GM10266 (cell line): ENCODE results near the gene NACC2.

Source experiments
- DNase-seq: peaks from one replicate; pipeline ENCODE4 v3.0.0; 2012; ENCODE audit errors: extremely low spot score
- TF ChIP-seq, protein P1 (sequence below): IDR thresholded peaks from 2 replicates; pipeline ENCODE4 v1.5.1; 2012; ENCODE audit warnings: mild to moderate bottlenecking, low read depth; ENCODE audit not compliant: control insufficient read depth, insufficient read depth; ENCODE audit errors: missing control alignments

NACC2 gene

DNA sequence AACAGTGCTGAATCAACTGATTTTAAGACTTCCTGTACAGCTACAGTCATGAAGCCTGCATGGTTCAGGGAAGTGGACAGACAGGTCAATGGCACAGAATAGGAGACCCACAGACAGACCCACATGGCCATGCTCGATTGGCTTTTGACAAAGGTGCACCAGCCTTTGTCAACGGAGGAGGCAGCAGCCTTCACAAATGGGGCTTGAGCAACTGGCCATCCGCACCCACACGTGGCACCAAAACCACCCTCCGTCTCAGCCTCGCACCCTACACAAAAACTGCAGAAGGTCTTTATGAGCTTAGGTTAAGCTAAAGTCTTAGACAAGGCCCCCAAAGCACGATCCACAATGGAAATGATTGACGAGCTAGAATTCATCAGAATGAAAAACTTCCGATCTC, 74.4 kb downstream of the NACC2 start:
- TF ChIP-seq, protein P1, sequence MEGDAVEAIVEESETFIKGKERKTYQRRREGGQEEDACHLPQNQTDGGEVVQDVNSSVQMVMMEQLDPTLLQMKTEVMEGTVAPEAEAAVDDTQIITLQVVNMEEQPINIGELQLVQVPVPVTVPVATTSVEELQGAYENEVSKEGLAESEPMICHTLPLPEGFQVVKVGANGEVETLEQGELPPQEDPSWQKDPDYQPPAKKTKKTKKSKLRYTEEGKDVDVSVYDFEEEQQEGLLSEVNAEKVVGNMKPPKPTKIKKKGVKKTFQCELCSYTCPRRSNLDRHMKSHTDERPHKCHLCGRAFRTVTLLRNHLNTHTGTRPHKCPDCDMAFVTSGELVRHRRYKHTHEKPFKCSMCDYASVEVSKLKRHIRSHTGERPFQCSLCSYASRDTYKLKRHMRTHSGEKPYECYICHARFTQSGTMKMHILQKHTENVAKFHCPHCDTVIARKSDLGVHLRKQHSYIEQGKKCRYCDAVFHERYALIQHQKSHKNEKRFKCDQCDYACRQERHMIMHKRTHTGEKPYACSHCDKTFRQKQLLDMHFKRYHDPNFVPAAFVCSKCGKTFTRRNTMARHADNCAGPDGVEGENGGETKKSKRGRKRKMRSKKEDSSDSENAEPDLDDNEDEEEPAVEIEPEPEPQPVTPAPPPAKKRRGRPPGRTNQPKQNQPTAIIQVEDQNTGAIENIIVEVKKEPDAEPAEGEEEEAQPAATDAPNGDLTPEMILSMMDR, result no peak
- no peak for DNase-seq

DNA sequence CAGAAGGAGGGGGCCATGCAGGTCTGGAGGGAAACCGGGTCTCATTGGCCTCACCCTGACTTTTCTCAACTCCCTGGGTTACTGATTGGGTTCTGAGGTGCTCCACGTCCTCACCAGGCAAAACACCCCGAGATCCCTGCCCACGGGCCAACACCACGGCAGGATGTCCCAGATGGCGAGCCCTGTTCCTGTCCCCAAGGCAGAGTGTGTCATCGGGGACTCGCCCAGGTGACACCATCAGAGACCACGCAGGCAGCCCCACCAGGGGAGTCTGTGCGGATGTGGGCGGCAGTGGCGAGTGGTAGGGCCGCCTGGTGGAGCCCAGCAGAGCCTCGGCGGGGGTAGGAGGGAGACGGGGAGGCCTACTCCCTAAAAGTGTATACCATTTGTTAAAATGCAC, 74.9 kb downstream of the NACC2 start:
- no peak for DNase-seq
- TF ChIP-seq, protein P1, result no peak

DNA sequence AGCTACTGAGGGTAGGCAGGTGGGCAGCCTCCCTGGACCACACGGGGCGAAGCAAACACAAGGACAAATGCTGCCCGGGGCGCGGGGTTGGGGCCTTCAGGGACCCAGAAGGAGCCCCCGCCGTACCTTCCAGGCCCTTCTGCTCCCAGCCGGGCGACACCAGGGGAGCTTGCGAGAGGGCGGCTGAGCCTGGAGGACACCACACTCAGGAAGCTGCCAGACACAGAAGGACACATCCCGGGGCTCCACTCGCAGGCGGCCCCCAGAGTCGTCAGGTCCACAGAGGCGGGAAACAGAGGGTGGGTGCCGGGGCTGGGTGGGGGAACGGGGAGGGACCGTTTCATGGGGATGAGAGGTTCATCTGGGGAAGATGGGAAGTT, 75.4 kb downstream of the NACC2 start:
- DNase-seq, result no peak
- TF ChIP-seq, protein P1, result no peak

DNA sequence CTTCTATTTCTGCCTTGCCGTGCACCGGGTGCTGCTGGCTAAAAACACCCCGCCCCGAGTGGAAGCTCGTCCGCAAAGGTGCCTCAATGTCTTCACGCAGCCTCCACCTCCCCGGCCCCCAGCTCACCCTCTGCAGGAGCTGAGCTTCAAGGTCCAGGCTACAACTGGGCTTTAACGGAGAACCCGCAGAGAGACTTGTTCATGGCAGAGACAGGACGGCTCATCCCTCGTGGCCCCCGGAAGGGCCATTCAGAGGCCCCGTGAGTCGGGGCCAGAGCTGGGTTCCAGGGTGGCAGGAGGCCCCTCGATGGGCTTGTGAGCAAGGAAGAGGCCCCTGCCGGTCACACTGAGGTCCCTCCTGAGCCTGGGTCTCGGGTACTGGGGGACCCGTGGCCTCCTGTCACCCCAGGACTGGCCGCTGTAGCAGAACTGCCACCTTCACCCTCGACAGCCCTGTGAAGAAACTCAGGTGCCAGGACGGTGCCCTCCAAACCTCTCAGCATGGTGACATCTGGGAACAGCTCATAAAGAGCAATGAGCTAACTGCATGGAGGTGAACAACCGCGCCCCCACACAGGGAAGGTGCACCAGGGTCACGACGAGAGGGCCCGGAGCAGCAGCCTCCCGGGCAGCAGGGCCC, 75.9 kb downstream of the NACC2 start:
- TF ChIP-seq, protein P1, result no peak
- peak; percentile 7 for DNase-seq

DNA sequence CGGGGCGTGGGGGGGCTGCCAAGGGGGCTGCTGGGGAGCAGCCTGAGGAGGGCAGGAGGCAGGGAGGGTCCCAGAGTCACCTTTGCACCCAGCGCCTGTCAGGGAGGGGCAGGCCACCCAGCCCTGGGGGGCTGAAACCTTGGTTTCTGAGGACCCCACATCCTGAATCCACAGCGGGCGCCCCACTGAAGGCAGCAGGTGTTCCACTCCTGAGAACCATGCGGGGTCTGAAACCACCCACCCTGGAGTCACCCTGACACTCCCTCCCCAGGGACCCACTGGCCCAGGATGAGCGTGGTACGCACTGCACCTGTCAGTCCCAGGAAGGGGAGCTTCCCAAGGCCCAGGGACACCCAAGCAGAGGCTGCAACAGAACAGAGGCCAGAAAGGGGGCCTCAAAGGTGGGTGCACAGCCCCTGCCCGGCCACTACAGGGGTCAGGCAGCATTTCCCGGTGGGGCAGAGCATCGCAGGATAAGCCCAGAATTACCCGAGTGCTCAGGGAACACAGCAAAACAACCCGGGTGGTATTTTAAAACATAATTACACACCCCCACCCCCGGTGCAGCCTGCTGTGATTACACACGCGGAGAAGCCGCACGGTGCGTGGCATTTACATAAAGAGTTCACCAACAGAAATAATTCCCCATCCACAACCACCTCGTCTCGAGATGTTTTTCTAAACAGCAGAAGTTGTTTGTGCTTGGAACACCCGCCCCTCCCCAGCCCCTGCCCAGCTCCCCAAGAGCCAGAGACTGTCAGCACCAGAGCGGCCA, 76.6 kb downstream of the NACC2 start:
- no peak for DNase-seq

DNA sequence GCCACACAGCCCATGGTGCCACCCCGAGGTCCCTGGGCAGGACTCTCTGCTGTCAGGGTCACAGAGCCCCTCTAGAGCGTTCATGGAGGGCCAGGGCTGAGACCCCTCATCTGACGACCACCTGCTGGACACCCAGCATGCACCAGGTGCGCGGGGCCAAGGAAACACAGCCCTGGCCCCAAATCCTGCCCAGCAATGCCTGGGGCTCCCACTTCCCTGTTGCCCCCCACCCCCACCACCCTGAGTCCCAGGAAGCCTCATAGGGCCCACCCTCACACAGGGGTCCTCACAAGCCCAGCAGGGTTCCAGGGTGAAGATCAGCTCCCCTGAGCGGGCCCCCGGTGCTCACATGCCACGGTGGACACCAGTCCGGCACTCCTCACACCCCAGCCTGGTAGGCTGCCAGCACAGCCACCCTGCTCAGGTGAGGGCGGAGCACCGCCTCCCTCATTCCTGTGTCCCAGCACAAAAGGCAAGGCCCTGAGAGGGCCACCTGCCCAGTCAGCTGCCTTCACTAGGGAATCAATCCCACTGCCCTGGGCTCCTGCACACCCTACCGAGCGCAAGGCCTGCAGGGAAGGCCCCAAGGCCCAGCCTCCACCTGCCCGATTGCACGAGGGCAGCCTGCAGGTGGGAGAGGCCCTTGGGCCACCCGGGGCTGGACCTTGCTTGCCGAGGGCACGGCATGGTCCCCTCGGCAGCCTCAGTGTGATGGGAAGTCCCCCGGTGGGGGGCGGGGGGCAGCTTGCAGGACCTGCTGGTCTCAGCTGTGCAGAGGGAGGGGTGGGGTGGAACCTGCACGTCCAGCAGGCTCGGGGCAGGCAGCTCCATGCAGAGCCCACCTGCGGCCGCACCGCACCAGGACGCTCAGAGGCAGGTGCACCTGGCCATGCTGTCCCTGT, 77.5 kb downstream of the NACC2 start:
- DNase-seq, result no peak
- TF ChIP-seq, protein P1, result no peak

More for the DNA sequence above, 76.6 kb downstream of the NACC2 start:
- TF ChIP-seq, protein P1, result no peak
